Testis (tissue), 2 donors: Measurements from ENCODE around the gene RMRP.

Experiments used
- POLR2A ChIP-seq: fragments of 450-650 bp; IDR thresholded peaks from one replicate; pipeline ENCODE4 v1.6.1; 2017; ENCODE audit warnings: antibody characterized with exemption, mild to moderate bottlenecking, moderate library complexity
- TF ChIP-seq, protein P1 (sequence below), 3 experiments: fragments of 450-650 bp in 2 of 3; fragments of 200-600 bp in 1 of 3; sonication (generic) in 1 of 3; IDR thresholded peaks; one replicate each; pipeline ENCODE4 v1.5.1; 2016 to 2019; ENCODE audit warnings: antibody characterized with exemption in 3 of 3, mild to moderate bottlenecking in 2 of 3, moderate library complexity in 1 of 3

DNA sequence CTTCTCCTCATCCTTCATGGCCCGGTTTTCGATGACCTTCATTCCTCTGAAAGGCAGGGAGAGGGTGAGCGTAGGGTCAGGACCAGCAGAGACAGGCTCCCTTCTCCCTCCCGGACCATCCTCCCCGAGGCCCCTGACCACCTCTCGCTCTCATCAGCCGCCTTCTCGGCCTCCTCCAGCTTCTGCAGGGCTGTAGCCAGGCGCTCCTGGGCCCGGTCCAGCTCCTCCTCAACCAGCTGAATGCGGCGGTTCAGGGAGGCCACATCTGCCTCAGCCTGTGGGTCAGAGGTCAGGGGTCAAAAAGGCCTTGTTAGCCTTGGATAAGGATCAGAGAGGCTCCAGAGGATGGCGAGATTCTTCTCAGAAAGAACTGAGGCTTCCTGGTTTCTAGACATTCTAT is 27.7 kb upstream of the RMRP start:
- TF ChIP-seq POLR2A: no peak
- TF ChIP-seq, protein P1, sequence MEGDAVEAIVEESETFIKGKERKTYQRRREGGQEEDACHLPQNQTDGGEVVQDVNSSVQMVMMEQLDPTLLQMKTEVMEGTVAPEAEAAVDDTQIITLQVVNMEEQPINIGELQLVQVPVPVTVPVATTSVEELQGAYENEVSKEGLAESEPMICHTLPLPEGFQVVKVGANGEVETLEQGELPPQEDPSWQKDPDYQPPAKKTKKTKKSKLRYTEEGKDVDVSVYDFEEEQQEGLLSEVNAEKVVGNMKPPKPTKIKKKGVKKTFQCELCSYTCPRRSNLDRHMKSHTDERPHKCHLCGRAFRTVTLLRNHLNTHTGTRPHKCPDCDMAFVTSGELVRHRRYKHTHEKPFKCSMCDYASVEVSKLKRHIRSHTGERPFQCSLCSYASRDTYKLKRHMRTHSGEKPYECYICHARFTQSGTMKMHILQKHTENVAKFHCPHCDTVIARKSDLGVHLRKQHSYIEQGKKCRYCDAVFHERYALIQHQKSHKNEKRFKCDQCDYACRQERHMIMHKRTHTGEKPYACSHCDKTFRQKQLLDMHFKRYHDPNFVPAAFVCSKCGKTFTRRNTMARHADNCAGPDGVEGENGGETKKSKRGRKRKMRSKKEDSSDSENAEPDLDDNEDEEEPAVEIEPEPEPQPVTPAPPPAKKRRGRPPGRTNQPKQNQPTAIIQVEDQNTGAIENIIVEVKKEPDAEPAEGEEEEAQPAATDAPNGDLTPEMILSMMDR (IDR thresholded peaks at IDR 0.05): no peak
